Epithelial cell of esophagus (primary cell): ENCODE data around the gene ERVV-1.

Source experiments
- DNase-seq: peaks from one replicate; pipeline ENCODE4 v3.0.0; 2010; ENCODE audit warnings: low read depth
- H3K4me3 ChIP-seq: 2 replicates; pipeline ENCODE4 v1.5.1; 2011; ENCODE audit warnings: mild to moderate bottlenecking, low read length, control low read depth
- TF ChIP-seq, protein P1 (sequence below): IDR thresholded peaks from 2 replicates; pipeline ENCODE4 v1.5.1; 2011; ENCODE audit warnings: low read depth, mild to moderate bottlenecking, low read length, control low read depth, inconsistent platforms; ENCODE audit not compliant: insufficient read depth; ENCODE audit errors: missing control alignments

ERVV-1 gene

DNA sequence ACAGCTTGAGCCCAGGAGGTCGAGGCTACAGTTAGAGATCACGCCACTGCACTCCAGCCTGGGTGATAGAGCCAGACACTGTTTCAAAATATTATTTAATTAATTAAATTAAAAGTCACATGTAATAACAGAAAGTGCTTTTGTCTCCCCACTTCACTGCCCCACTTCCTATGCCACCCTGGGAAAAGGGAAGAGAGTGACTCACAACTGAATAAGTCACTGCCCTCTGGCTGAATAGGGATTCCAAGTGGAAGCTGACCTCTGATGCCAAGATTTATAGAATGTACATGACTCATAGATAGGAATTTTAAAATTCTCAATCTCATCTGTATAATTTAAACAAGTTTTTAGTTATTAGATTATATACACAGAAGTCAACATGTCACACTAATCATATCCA lies 22.2 kb upstream of the ERVV-1 start:
- DNase-seq = peak; percentile 82
- TF ChIP-seq, protein P1, sequence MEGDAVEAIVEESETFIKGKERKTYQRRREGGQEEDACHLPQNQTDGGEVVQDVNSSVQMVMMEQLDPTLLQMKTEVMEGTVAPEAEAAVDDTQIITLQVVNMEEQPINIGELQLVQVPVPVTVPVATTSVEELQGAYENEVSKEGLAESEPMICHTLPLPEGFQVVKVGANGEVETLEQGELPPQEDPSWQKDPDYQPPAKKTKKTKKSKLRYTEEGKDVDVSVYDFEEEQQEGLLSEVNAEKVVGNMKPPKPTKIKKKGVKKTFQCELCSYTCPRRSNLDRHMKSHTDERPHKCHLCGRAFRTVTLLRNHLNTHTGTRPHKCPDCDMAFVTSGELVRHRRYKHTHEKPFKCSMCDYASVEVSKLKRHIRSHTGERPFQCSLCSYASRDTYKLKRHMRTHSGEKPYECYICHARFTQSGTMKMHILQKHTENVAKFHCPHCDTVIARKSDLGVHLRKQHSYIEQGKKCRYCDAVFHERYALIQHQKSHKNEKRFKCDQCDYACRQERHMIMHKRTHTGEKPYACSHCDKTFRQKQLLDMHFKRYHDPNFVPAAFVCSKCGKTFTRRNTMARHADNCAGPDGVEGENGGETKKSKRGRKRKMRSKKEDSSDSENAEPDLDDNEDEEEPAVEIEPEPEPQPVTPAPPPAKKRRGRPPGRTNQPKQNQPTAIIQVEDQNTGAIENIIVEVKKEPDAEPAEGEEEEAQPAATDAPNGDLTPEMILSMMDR = no peak
- H3K4me3 ChIP-seq = no peak overlapping the region

- no peak for DNase-seq
- H3K4me3 ChIP-seq = peak overlapping the region; percentile 35
- TF ChIP-seq, protein P1 = no peak
These were observed 21.4 kb upstream of the ERVV-1 start for GRCh38 chr19:52992109-52993004.

DNA sequence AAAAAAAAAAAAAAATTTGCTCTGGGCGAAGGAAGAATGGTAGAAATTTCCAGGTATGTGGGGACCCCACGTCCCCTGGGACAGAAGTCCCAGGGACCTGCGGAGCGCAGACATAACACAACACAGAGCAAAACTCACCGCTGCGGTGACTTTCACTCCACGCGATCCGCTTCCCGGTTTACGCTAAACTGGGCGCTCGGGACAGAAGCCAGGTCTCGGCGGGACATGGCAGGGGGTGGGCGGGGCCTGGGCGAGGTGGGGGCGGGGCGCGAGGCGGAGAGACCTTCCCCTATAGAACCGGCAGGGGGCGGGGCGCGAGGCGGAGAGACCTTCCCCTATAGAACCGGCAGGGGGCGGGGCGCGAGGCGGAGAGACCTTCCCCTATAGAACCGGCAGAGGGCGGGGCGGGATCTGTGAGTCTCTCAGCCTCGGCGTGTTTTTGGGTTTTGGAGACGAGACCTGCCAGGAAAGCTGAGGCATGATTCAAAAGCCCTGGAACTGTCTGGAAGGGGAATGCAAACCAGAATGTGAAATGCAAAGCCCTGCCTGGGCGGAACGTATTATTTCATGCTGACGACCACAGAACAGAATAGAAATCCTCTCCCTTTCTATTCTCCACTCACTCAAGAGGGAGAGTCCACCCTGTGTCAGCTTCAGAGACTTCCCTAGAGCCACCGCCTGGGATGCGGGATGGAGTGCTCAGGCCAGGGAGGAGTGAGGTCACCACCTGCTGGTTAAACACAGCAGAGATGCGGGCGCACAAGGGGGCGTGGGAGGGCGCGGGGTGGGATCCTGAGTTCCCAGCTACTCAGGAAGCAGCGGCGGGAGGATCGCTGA lies 20.2 kb upstream of the ERVV-1 start:
- TF ChIP-seq, protein P1 = peak; percentile 51
- peak overlapping the region; percentile 35 for H3K4me3 ChIP-seq
- peak; percentile 82 for DNase-seq

DNA sequence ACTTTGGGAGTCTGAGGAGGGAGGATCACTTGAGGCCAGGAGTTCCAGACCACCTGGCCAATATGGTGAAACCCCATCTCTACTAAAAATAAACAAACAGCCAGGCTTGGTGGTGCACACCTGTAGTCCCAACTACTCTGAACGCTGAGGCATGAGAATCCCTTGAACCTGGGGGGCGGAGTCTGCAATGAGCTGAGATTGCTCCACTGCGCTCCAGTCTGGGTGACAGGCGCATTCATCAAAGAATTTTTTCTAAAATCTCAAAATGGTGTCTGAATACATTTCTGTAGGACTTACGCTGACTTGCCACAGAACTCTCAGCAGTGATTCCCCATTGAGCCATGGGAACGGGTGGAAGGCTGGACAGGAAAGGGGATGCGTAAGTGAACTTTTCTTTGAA lies 18.0 kb upstream of the ERVV-1 start:
- no peak overlapping the region for H3K4me3 ChIP-seq
- DNase-seq = no peak
- TF ChIP-seq, protein P1 = no peak

DNA sequence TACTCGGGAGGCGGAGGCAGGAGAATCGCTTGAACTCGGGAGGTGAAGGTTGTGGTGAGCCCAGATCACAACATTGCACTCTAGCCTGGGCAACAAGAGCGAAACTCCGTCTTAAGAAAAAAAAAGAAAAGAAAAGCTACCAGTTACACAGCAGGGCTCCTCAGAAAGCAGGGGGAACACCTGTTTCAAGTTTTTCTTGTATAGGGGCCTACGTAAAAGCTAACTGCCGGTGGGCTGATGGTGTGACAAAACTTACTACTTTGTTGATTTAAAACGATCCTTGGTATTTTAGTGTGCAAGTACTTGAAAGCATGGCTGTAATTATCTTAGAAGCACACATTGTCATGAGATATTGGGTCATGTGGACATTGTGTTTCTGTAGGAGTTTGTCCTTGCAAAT lies 15.7 kb upstream of the ERVV-1 start:
- TF ChIP-seq, protein P1 = no peak
- no peak overlapping the region for H3K4me3 ChIP-seq
- no peak for DNase-seq

- TF ChIP-seq, protein P1 = no peak
These were observed 11.2 kb upstream of the ERVV-1 start for GRCh38 chr19:53002479-53002878.

More at GRCh38 chr19:53002479-53002878, 11.2 kb upstream of the ERVV-1 start:
- DNase-seq = no peak
- H3K4me3 ChIP-seq = no peak overlapping the region
